ENCODE data around the gene ATOH8.

ATOH8 gene

GRCh38 chr2:85772841-85773491, 19.2 kb downstream of the ATOH8 start:
- Histone ChIP-seq H3K27ac (ENCODE audit: low read depth, low read length) (no peak overlapping the region), H3K4me1 (ENCODE audit: control insufficient read depth, insufficient read depth, low read length) (peaks cover 30% of the 10 kb centered on the region), H3K36me3 (ENCODE audit: control insufficient read depth, insufficient read depth, low read length) (no peaks in the 10 kb centered on the region)

GRCh38 chr2:85773692-85774091, 19.9 kb downstream of the ATOH8 start:
- Histone ChIP-seq H3K9ac (ENCODE audit: low read length) (no peak overlapping the region), H3K4me3 (ENCODE audit: low read depth, low read length) (no peak overlapping the region), H3K4me1 (ENCODE audit: control insufficient read depth, insufficient read depth, low read length) (peaks cover 23% of the 10 kb centered on the region), H3K27me3 (ENCODE audit: control insufficient read depth, insufficient read depth, low read length) (no peaks in the 10 kb centered on the region), H3K9me3 (ENCODE audit: control insufficient read depth, insufficient read depth, low read depth, low read length) (no peaks in the 10 kb centered on the region), H3K27ac (ENCODE audit: low read depth, low read length) (no peak overlapping the region), H3K36me3 (ENCODE audit: control insufficient read depth, insufficient read depth, low read length) (no peaks in the 10 kb centered on the region)

More at GRCh38 chr2:85772841-85773491, 19.2 kb downstream of the ATOH8 start:
- no peaks in the 10 kb centered on the region for H3K27me3 ChIP-seq (ENCODE audit: control insufficient read depth, insufficient read depth, low read length)
- no peak overlapping the region for H3K4me3 ChIP-seq (ENCODE audit: low read depth, low read length)
- no peaks in the 10 kb centered on the region for H3K9me3 ChIP-seq (ENCODE audit: control insufficient read depth, insufficient read depth, low read depth, low read length)
- H3K9ac ChIP-seq (ENCODE audit: low read length), result no peak overlapping the region

GRCh38 chr2:85774126-85774978, 20.6 kb downstream of the ATOH8 start:
- no peaks in the 10 kb centered on the region for H3K9me3 ChIP-seq (ENCODE audit: control insufficient read depth, insufficient read depth, low read depth, low read length)
- no peak overlapping the region for H3K9ac ChIP-seq (ENCODE audit: low read length)
- H3K4me3 ChIP-seq (ENCODE audit: low read depth, low read length), result no peak overlapping the region
- H3K27me3 ChIP-seq (ENCODE audit: control insufficient read depth, insufficient read depth, low read length), result no peaks in the 10 kb centered on the region
- peaks cover 16% of the 10 kb centered on the region for H3K4me1 ChIP-seq (ENCODE audit: control insufficient read depth, insufficient read depth, low read length)
- no peaks in the 10 kb centered on the region for H3K36me3 ChIP-seq (ENCODE audit: control insufficient read depth, insufficient read depth, low read length)
- H3K27ac ChIP-seq (ENCODE audit: low read depth, low read length), result no peak overlapping the region

GRCh38 chr2:85775406-85776381, 21.9 kb downstream of the ATOH8 start:
- Histone ChIP-seq H3K9me3 (ENCODE audit: control insufficient read depth, insufficient read depth, low read depth, low read length) (no peaks in the 10 kb centered on the region), H3K36me3 (ENCODE audit: control insufficient read depth, insufficient read depth, low read length) (no peaks in the 10 kb centered on the region), H3K9ac (ENCODE audit: low read length) (no peak overlapping the region), H3K27ac (ENCODE audit: low read depth, low read length) (no peak overlapping the region), H3K27me3 (ENCODE audit: control insufficient read depth, insufficient read depth, low read length) (no peaks in the 10 kb centered on the region), H3K4me3 (ENCODE audit: low read depth, low read length) (no peak overlapping the region), H3K4me1 (ENCODE audit: control insufficient read depth, insufficient read depth, low read length) (peaks cover 8% of the 10 kb centered on the region; the same call in 1 of the 2 replicates)

- Histone ChIP-seq H3K9me3 (ENCODE audit: control insufficient read depth, insufficient read depth, low read depth, low read length) (no peaks in the 10 kb centered on the region), H3K4me3 (ENCODE audit: low read depth, low read length) (no peak overlapping the region), H3K9ac (ENCODE audit: low read length) (no peak overlapping the region), H3K4me1 (ENCODE audit: control insufficient read depth, insufficient read depth, low read length) (peaks cover 7% of the 10 kb centered on the region; the same call in 1 of the 2 replicates), H3K36me3 (ENCODE audit: control insufficient read depth, insufficient read depth, low read length) (no peaks in the 10 kb centered on the region), H3K27ac (ENCODE audit: low read depth, low read length) (no peak overlapping the region), H3K27me3 (ENCODE audit: control insufficient read depth, insufficient read depth, low read length) (no peaks in the 10 kb centered on the region)
Observed at GRCh38 chr2:85776672-85777071, 22.9 kb downstream of the ATOH8 start.

- Histone ChIP-seq H3K36me3 (ENCODE audit: control insufficient read depth, insufficient read depth, low read length) (no peaks in the 10 kb centered on the region), H3K9me3 (ENCODE audit: control insufficient read depth, insufficient read depth, low read depth, low read length) (no peaks in the 10 kb centered on the region), H3K27me3 (ENCODE audit: control insufficient read depth, insufficient read depth, low read length) (no peaks in the 10 kb centered on the region), H3K4me1 (ENCODE audit: control insufficient read depth, insufficient read depth, low read length) (peaks cover 3% of the 10 kb centered on the region; the same call in 1 of the 2 replicates), H3K4me3 (ENCODE audit: low read depth, low read length) (no peak overlapping the region), H3K9ac (ENCODE audit: low read length) (no peak overlapping the region), H3K27ac (ENCODE audit: low read depth, low read length) (no peak overlapping the region)
Observed at GRCh38 chr2:85777441-85777861, 23.7 kb downstream of the ATOH8 start.

- Histone ChIP-seq H3K27ac (ENCODE audit: low read depth, low read length) (no peak overlapping the region), H3K27me3 (ENCODE audit: control insufficient read depth, insufficient read depth, low read length) (no peaks in the 10 kb centered on the region), H3K36me3 (ENCODE audit: control insufficient read depth, insufficient read depth, low read length) (no peaks in the 10 kb centered on the region)
Observed at GRCh38 chr2:85778646-85779379, 25.0 kb downstream of the ATOH8 start.

GRCh38 chr2:85779641-85780315, 26.0 kb downstream of the ATOH8 start:
- Histone ChIP-seq H3K4me1 (ENCODE audit: control insufficient read depth, insufficient read depth, low read length) (0 out of 2 replicates have a peak, but pooled peaks cover 4% of the 10 kb centered on the region), H3K9me3 (ENCODE audit: control insufficient read depth, insufficient read depth, low read depth, low read length) (no peaks in the 10 kb centered on the region), H3K36me3 (ENCODE audit: control insufficient read depth, insufficient read depth, low read length) (no peaks in the 10 kb centered on the region), H3K4me3 (ENCODE audit: low read depth, low read length) (no peak overlapping the region), H3K27me3 (ENCODE audit: control insufficient read depth, insufficient read depth, low read length) (no peaks in the 10 kb centered on the region), H3K9ac (ENCODE audit: low read length) (no peak overlapping the region), H3K27ac (ENCODE audit: low read depth, low read length) (no peak overlapping the region)

More at GRCh38 chr2:85778646-85779379, 25.0 kb downstream of the ATOH8 start:
- no peak overlapping the region for H3K4me3 ChIP-seq (ENCODE audit: low read depth, low read length)
- H3K4me1 ChIP-seq (ENCODE audit: control insufficient read depth, insufficient read depth, low read length), result no peaks in the 10 kb centered on the region
- no peak overlapping the region for H3K9ac ChIP-seq (ENCODE audit: low read length)
- no peaks in the 10 kb centered on the region for H3K9me3 ChIP-seq (ENCODE audit: control insufficient read depth, insufficient read depth, low read depth, low read length)

- H3K36me3 ChIP-seq (ENCODE audit: control insufficient read depth, insufficient read depth, low read length), result no peaks in the 10 kb centered on the region
- no peak overlapping the region for H3K9ac ChIP-seq (ENCODE audit: low read length)
- H3K27me3 ChIP-seq (ENCODE audit: control insufficient read depth, insufficient read depth, low read length), result no peaks in the 10 kb centered on the region
- 0 out of 2 replicates have a peak, but pooled peaks cover 4% of the 10 kb centered on the region for H3K4me1 ChIP-seq (ENCODE audit: control insufficient read depth, insufficient read depth, low read length)
- H3K9me3 ChIP-seq (ENCODE audit: control insufficient read depth, insufficient read depth, low read depth, low read length), result no peaks in the 10 kb centered on the region
- H3K27ac ChIP-seq (ENCODE audit: low read depth, low read length), result no peak overlapping the region
- no peak overlapping the region for H3K4me3 ChIP-seq (ENCODE audit: low read depth, low read length)
Observed at GRCh38 chr2:85780316-85781012, 26.7 kb downstream of the ATOH8 start.

Data from HUES6 (cell line).